B cell (primary cell): Measurements from ENCODE around the gene MYZAP. TPM values are rescaled to one million over a fixed set of nuclear protein-coding genes. Genes with fewer than 3 reads are reported as not detected.

Experiments
- ATAC-seq: fragments of 200-7000 bp; cut with Tn5 transposase; one replicate; pipeline ENCODE4 v1.10.0; 2021; ENCODE audit warnings: low read depth, mild to moderate bottlenecking, moderate number of reproducible peaks, moderate library complexity
- CTCF ChIA-PET: fragments of 350-600 bp; sonication (Branson Sonifier 250); formaldehyde crosslinking; loops from one replicate; lab custom pipeline; 2021; ENCODE audit warnings: antibody characterized with exemption, inconsistent platforms; lab: Charles Lee
- POLR2A ChIA-PET: fragments of 350-600 bp; sonication (Branson Sonifier 250); formaldehyde crosslinking; loops from one replicate; lab custom pipeline; 2021; ENCODE audit warnings: antibody characterized with exemption; lab: Charles Lee
- DNase-seq: peaks from one replicate; pipeline ENCODE4 v3.0.0; 2013
- H2AFZ ChIP-seq: 2 replicates; pipeline ENCODE4 v1.6.1; 2012; ENCODE audit warnings: mild to moderate bottlenecking, low read depth, low read length; ENCODE audit not compliant: insufficient read depth, poor library complexity, severe bottlenecking
- H3K27ac ChIP-seq, 2 donors: 1 replicate in 1 of 2; 2 replicates in 1 of 2; pipeline ENCODE4 v1.5.1; 2012 to 2013; ENCODE audit warnings: low read length in 2 of 2, mild to moderate bottlenecking in 2 of 2, moderate library complexity in 1 of 2
- H3K27me3 ChIP-seq, 4 experiments: fragments of 200-600 bp in 1 of 4; sonication (generic) in 1 of 4; replicated peaks in 1 of 4; 1 replicate in 2 of 4; 2 replicates in 2 of 4; pipeline versions ENCODE4 v1.6.1 to v1.7.0; 2013 to 2016; ENCODE audit warnings: low read length in 3 of 4, mild to moderate bottlenecking in 2 of 4, mixed read lengths in 1 of 4, moderate library complexity in 1 of 4; ENCODE audit not compliant: insufficient read depth in 4 of 4, control insufficient read depth in 3 of 4; ENCODE audit errors: control extremely low read depth in 1 of 4
- H3K36me3 ChIP-seq, 2 experiments: replicated peaks in 1 of 2; 1 replicate in 1 of 2; 2 replicates in 1 of 2; pipeline versions ENCODE4 v1.6.1 to v1.7.1; 2013; ENCODE audit warnings: low read length in 1 of 2; ENCODE audit not compliant: insufficient read depth in 2 of 2, control insufficient read depth in 1 of 2; ENCODE audit errors: control extremely low read depth in 1 of 2, extremely low read depth in 1 of 2
- H3K4me1 ChIP-seq, 2 donors: fragments of 200-600 bp in 1 of 2; sonication (generic) in 1 of 2; 1 replicate in 1 of 2; 2 replicates in 1 of 2; pipeline versions ENCODE4 v1.5.1 to v1.6.1; 2013 to 2017; ENCODE audit warnings: low read length in 2 of 2; ENCODE audit not compliant: control insufficient read depth in 2 of 2, insufficient read depth in 2 of 2
- H3K4me2 ChIP-seq: replicated peaks from 2 replicates; pipeline ENCODE3; 2012; ENCODE audit warnings: mild to moderate bottlenecking, low read depth, low read length; ENCODE audit not compliant: poor library complexity, severe bottlenecking
- H3K4me3 ChIP-seq, 5 experiments: fragments of 200-600 bp in 1 of 5; sonication (generic) in 1 of 5; 1 replicate in 3 of 5; 2 replicates in 2 of 5; pipeline versions ENCODE4 v1.5.1 to v1.7.0; 2011 to 2016; ENCODE audit warnings: low read length in 4 of 5, mild to moderate bottlenecking in 4 of 5, low read depth in 2 of 5, control low read depth in 1 of 5, moderate library complexity in 1 of 5; ENCODE audit not compliant: insufficient read depth in 1 of 5; ENCODE audit errors: control extremely low read depth in 1 of 5, extremely low read depth in 1 of 5
- H3K79me2 ChIP-seq: fragments of 200-600 bp; sonication (generic); one replicate; pipeline ENCODE4 v1.6.0; 2016; ENCODE audit warnings: low read length; ENCODE audit not compliant: control insufficient read depth, insufficient read depth
- H3K9ac ChIP-seq: fragments of 200-600 bp; sonication (generic); 2 replicates; pipeline ENCODE4 v1.6.1; 2017; ENCODE audit warnings: mild to moderate bottlenecking, low read length, moderate library complexity
- H3K9me3 ChIP-seq, 3 donors: one replicate each; pipeline versions ENCODE4 v1.6.1 to v1.7.1; 2013; ENCODE audit warnings: low read length in 2 of 3; ENCODE audit not compliant: control insufficient read depth in 2 of 3, insufficient read depth in 1 of 3; ENCODE audit errors: control extremely low read depth in 1 of 3
- H4K20me1 ChIP-seq: 2 replicates; pipeline ENCODE4 v1.6.0; 2012; ENCODE audit warnings: mild to moderate bottlenecking, low read length; ENCODE audit not compliant: insufficient read depth, control insufficient read depth, poor library complexity, severe bottlenecking
- H3K27ac Mint-ChIP-seq: one replicate; pipeline ENCODE4 v1.8.0; 2021; ENCODE audit warnings: mixed read lengths
- H3K27me3 Mint-ChIP-seq: one replicate; pipeline ENCODE4 v1.8.0; 2021; ENCODE audit warnings: mixed read lengths
- H3K4me1 Mint-ChIP-seq: one replicate; pipeline ENCODE4 v1.8.0; 2021; ENCODE audit warnings: mixed read lengths
- H3K4me3 Mint-ChIP-seq: one replicate; pipeline ENCODE4 v1.8.0; 2021; ENCODE audit warnings: mixed read lengths
- H3K9me3 Mint-ChIP-seq: one replicate; pipeline ENCODE4 v1.8.0; 2022; ENCODE audit warnings: mixed read lengths; ENCODE audit not compliant: insufficient read depth
- CTCF ChIP-seq: fragments of 200-600 bp; IDR thresholded peaks from one replicate; pipeline ENCODE4 v1.8.0; 2022; ENCODE audit warnings: antibody characterized with exemption, mild to moderate bottlenecking
- EZH2 ChIP-seq: IDR thresholded peaks from 2 replicates; pipeline ENCODE4 v1.6.1; 2012; ENCODE audit warnings: borderline replicate concordance, low read depth, mild to moderate bottlenecking, moderate library complexity, low read length; ENCODE audit not compliant: insufficient read depth, poor library complexity, severe bottlenecking
- WGBS: methylation state at CpG from one replicate; pipeline ENCODE4 v1.1.5; 2013; ENCODE audit warnings: missing lambda C conversion rate; ENCODE audit not compliant: insufficient coverage; 5-methylcytosine and 5-hydroxymethylcytosine counted together
- intact Hi-C: fragments of 100-400 bp; cut with micrococcal nuclease; formaldehyde crosslinking; loops from one replicate; pipeline ENCODE4 v1.10.0; 2022
- polyA plus RNA-seq: library from polyadenylated mRNA; depleted of rRNA; stranded (reverse); fragments of >200 nt; gene quantifications from 2 replicates; pipeline ENCODE4 v1.2.3, GENCODE V29; 2012
- total RNA-seq, 2 donors: library from RNA; stranded (reverse); fragments of 120-200 nt in 1 of 2; gene quantifications; 1 replicate in 1 of 2; 2 replicates in 1 of 2; pipeline versions ENCODE4 v1.2.3 to v1.2.4, GENCODE V29; 2013 to 2022

Gene MYZAP
- total and polyA plus RNA-seq, 2 donors (not counting 1 experiment from before 2014, with no cell fraction given) = 1.0 to 2.8 TPM

- ChIA-PET CTCF (no interaction called here), POLR2A (no interaction called here)
- Histone ChIP-seq H4K20me1 (no peaks in the 10 kb centered on the region), H3K36me3 (peaks cover 0 to 5% of the 10 kb centered on the region in 2 experiments), H3K4me2 (no peak overlapping the region), H3K4me3 (no peak overlapping the region), H2AFZ (no peak overlapping the region), H3K79me2 (no peaks in the 10 kb centered on the region), H3K4me1 (no peaks in the 10 kb centered on the region), H3K9ac (no peak overlapping the region), H3K27me3 (no peaks in the 10 kb centered on the region), H3K27ac (no peak overlapping the region), H3K9me3 (no peaks in the 10 kb centered on the region)
- TF ChIP-seq EZH2 (no peak), CTCF (no peak)
- DNase-seq (no peak), ATAC-seq (no peak)
- H3K27me3 Mint-ChIP-seq = no peaks in the 10 kb centered on the region
- no peaks in the 10 kb centered on the region for H3K9me3 Mint-ChIP-seq
- 100% methylated on average over 2 of the region's 2 CpGs for WGBS
- H3K4me3 Mint-ChIP-seq = no peak overlapping the region
- no peak overlapping the region for H3K27ac Mint-ChIP-seq
- intact Hi-C loops = no loop called here
- no peaks in the 10 kb centered on the region for H3K4me1 Mint-ChIP-seq
These were observed 46.1 kb downstream of the MYZAP start for GRCh38 chr15:57637846-57638245.

DNA sequence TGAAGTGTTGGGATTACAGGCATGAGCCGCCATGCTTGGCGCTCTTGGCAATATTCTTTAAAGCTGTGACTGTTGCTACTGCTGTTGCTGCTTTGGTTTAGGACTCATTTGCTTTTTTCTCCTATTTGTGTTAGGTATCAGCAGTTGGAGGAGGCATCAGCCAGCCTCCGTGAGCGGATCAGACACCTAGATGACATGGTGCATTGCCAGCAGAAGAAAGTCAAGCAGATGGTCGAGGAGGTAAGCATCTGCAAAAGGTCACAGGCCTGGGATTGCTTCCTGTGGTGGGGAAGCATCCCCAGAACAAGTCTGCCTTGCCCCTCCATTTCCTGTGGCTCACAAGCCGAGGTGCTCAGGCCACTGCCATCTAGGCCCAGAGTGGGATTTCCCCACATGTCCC is 47.6 kb downstream of the MYZAP start:
- WGBS = 66% methylated on average over 4 of the region's 6 CpGs
- ATAC-seq = no peak
- H3K36me3 ChIP-seq = no peaks in the 10 kb centered on the region
- no peak overlapping the region for H3K4me3 ChIP-seq
- intact Hi-C loops = no loop called here
- H3K9me3 ChIP-seq = no peaks in the 10 kb centered on the region
- no peak for DNase-seq
- H3K4me1 Mint-ChIP-seq = no peaks in the 10 kb centered on the region
- no peaks in the 10 kb centered on the region for H3K4me1 ChIP-seq
- H3K9ac ChIP-seq = no peak overlapping the region
- no peak overlapping the region for H3K27ac Mint-ChIP-seq
- H3K79me2 ChIP-seq = no peaks in the 10 kb centered on the region
- H3K27me3 Mint-ChIP-seq = no peaks in the 10 kb centered on the region
- no peaks in the 10 kb centered on the region for H3K27me3 ChIP-seq
- no peak overlapping the region for H2AFZ ChIP-seq
- no peak overlapping the region for H3K4me3 Mint-ChIP-seq
- TF ChIP-seq EZH2 (no peak), CTCF (no peak)
- ChIA-PET POLR2A (interaction anchor here (0.5 kb wide), 1 partner anchor 15 kb away, joined by 3 read pairs; no protein-coding TSS in a partner anchor), CTCF (interaction anchor here (1.0 to 1.5 kb wide), 3 partner anchors 78 to 222 kb away, joined by 3 to 4 read pairs (median 3); no protein-coding TSS in a partner anchor)
- H4K20me1 ChIP-seq = no peaks in the 10 kb centered on the region
- H3K9me3 Mint-ChIP-seq = no peaks in the 10 kb centered on the region
- no peak overlapping the region for H3K27ac ChIP-seq
- no peak overlapping the region for H3K4me2 ChIP-seq
